H9 (cell line): ENCODE data around the gene SMARCD3. TPM values are rescaled to one million over a fixed set of nuclear protein-coding genes. Genes with fewer than 3 reads are reported as not detected.

ENCODE experiments used
- DNase-seq: peaks from one replicate; pipeline ENCODE4 v3.0.0-alpha.2; 2017
- H2AFZ ChIP-seq: one replicate; pipeline ENCODE4 v1.6.1; 2013; ENCODE audit warnings: mild to moderate bottlenecking, low read length, control low read depth, moderate library complexity
- H2AK5ac ChIP-seq: 2 replicates; pipeline ENCODE4 v1.6.1; 2013; ENCODE audit warnings: low read length, control low read depth, mixed read lengths; ENCODE audit not compliant: insufficient read length
- H2BK120ac ChIP-seq: one replicate; pipeline ENCODE4 v1.6.1; 2013; ENCODE audit warnings: low read depth, mild to moderate bottlenecking, low read length, control low read depth, inconsistent platforms; ENCODE audit not compliant: poor library complexity, severe bottlenecking
- H2BK12ac ChIP-seq: 2 replicates; pipeline ENCODE4 v1.6.1; 2013; ENCODE audit warnings: low read length, control low read depth, mixed read lengths, low read depth; ENCODE audit not compliant: insufficient read length
- H2BK15ac ChIP-seq: 2 replicates; pipeline ENCODE4 v1.6.1; 2013; ENCODE audit warnings: low read depth, low read length, control low read depth
- H2BK20ac ChIP-seq: one replicate; pipeline ENCODE4 v1.6.1; 2013; ENCODE audit warnings: low read depth, mild to moderate bottlenecking, low read length, control low read depth, inconsistent platforms; ENCODE audit not compliant: poor library complexity, severe bottlenecking
- H2BK5ac ChIP-seq: 2 replicates; pipeline ENCODE4 v1.6.1; 2013; ENCODE audit warnings: low read length, control low read depth, mixed read lengths; ENCODE audit not compliant: insufficient read length
- H3K14ac ChIP-seq: 2 replicates; pipeline ENCODE4 v1.6.1; 2013; ENCODE audit warnings: low read length, control low read depth; ENCODE audit not compliant: insufficient read depth
- H3K18ac ChIP-seq: 2 replicates; pipeline ENCODE4 v1.6.1; 2013; ENCODE audit warnings: low read depth, mild to moderate bottlenecking, mixed read lengths, low read length, control low read depth; ENCODE audit not compliant: insufficient read length
- H3K23ac ChIP-seq: 2 replicates; pipeline ENCODE4 v1.6.1; 2013; ENCODE audit warnings: low read length, control low read depth, mixed read lengths, low read depth; ENCODE audit not compliant: insufficient read length
- H3K23me2 ChIP-seq: 2 replicates; pipeline ENCODE4 v1.6.1; 2013; ENCODE audit warnings: low read depth, mild to moderate bottlenecking, mixed read lengths, low read length, control low read depth; ENCODE audit not compliant: insufficient read length, poor library complexity, severe bottlenecking
- H3K27ac ChIP-seq: 2 replicates; pipeline ENCODE4 v1.5.1; 2013; ENCODE audit warnings: low read length, control low read depth, mixed read lengths, low read depth; ENCODE audit not compliant: insufficient read length
- H3K27me3 ChIP-seq: 2 replicates; pipeline ENCODE4 v1.6.1; 2013; ENCODE audit warnings: low read length, control low read depth, inconsistent platforms; ENCODE audit not compliant: insufficient read depth
- H3K4ac ChIP-seq: 2 replicates; pipeline ENCODE4 v1.6.1; 2013; ENCODE audit warnings: low read depth, mild to moderate bottlenecking, control low read depth, inconsistent platforms, low read length, moderate library complexity
- H3K4me1 ChIP-seq: 2 replicates; pipeline ENCODE4 v1.6.1; 2013; ENCODE audit warnings: low read length, control low read depth, inconsistent platforms; ENCODE audit not compliant: insufficient read depth
- H3K4me2 ChIP-seq: 2 replicates; pipeline ENCODE4 v1.6.1; 2013; ENCODE audit warnings: low read length, control low read depth, mixed read lengths; ENCODE audit not compliant: insufficient read length, insufficient read depth
- H3K56ac ChIP-seq: 2 replicates; pipeline ENCODE4 v1.6.1; 2013; ENCODE audit warnings: low read depth, mild to moderate bottlenecking, mixed read lengths, low read length, control low read depth; ENCODE audit not compliant: insufficient read length
- H3K79me1 ChIP-seq: 2 replicates; pipeline ENCODE4 v1.6.1; 2013; ENCODE audit warnings: low read depth, mild to moderate bottlenecking, moderate library complexity, low read length, control low read depth, inconsistent platforms; ENCODE audit not compliant: insufficient read depth, poor library complexity, severe bottlenecking
- H3K79me2 ChIP-seq: 2 replicates; pipeline ENCODE4 v1.6.1; 2013; ENCODE audit warnings: low read length, control low read depth, inconsistent platforms; ENCODE audit not compliant: insufficient read depth
- H3K9ac ChIP-seq: 2 replicates; pipeline ENCODE4 v1.6.1; 2013; ENCODE audit warnings: low read length, control low read depth, mixed read lengths; ENCODE audit not compliant: insufficient read length; ENCODE audit errors: extremely low read depth
- H3K9me3 ChIP-seq: one replicate; pipeline ENCODE4 v1.6.1; 2013; ENCODE audit warnings: low read depth, low read length, inconsistent platforms; ENCODE audit not compliant: control insufficient read depth
- H3T11ph ChIP-seq: one replicate; pipeline ENCODE4 v1.6.1; 2013; ENCODE audit warnings: mild to moderate bottlenecking, low read length, control low read depth, inconsistent platforms
- H4K20me1 ChIP-seq: one replicate; pipeline ENCODE4 v1.6.1; 2013; ENCODE audit not compliant: control insufficient read depth, insufficient read length, insufficient read depth
- H4K5ac ChIP-seq: 2 replicates; pipeline ENCODE4 v1.6.1; 2013; ENCODE audit warnings: low read depth, mild to moderate bottlenecking, mixed read lengths, low read length, control low read depth; ENCODE audit not compliant: insufficient read length
- H4K8ac ChIP-seq: replicated peaks from 2 replicates; pipeline ENCODE4 v1.6.1; 2013; ENCODE audit warnings: low read length, control low read depth, mixed read lengths, low read depth; ENCODE audit not compliant: insufficient read length
- H4K91ac ChIP-seq: 2 replicates; pipeline ENCODE4 v1.6.1; 2013; ENCODE audit warnings: low read depth, mild to moderate bottlenecking, moderate library complexity, mixed read lengths, low read length, control low read depth; ENCODE audit not compliant: insufficient read length
- H3K27ac Mint-ChIP-seq, 3 experiments: 2 replicates in 2 of 3; 3 replicates in 1 of 3; pipeline ENCODE4 v1.8.0; 2020 to 2021; ENCODE audit warnings: mixed read lengths in 3 of 3, mild to moderate bottlenecking in 1 of 3, moderate library complexity in 1 of 3
- H3K27me3 Mint-ChIP-seq: 2 replicates; pipeline ENCODE4 v1.8.0; 2021; ENCODE audit warnings: low read depth, mild to moderate bottlenecking, moderate library complexity, mixed read lengths
- H3K36me3 Mint-ChIP-seq, 3 experiments: 2 replicates in 2 of 3; 3 replicates in 1 of 3; pipeline ENCODE4 v1.8.0; 2020 to 2021; ENCODE audit warnings: low read depth in 3 of 3, mixed read lengths in 3 of 3; ENCODE audit not compliant: insufficient read depth in 1 of 3
- H3K4me1 Mint-ChIP-seq, 2 experiments: 2 replicates each; pipeline ENCODE4 v1.8.0; 2020; ENCODE audit warnings: mixed read lengths in 2 of 2
- H3K4me3 Mint-ChIP-seq, 2 experiments: 2 replicates in 1 of 2; 3 replicates in 1 of 2; pipeline ENCODE4 v1.8.0; 2020 to 2021; ENCODE audit warnings: mild to moderate bottlenecking in 2 of 2, mixed read lengths in 2 of 2, moderate library complexity in 1 of 2
- H3K9me3 Mint-ChIP-seq, 2 experiments: 2 replicates in 1 of 2; 3 replicates in 1 of 2; pipeline ENCODE4 v1.8.0; 2020; ENCODE audit warnings: mild to moderate bottlenecking in 2 of 2, mixed read lengths in 2 of 2, moderate library complexity in 1 of 2
- CTCF ChIP-seq: fragments of 200-600 bp; sonication (generic); conservative IDR thresholded peaks from 3 replicates; pipeline ENCODE4 v1.8.0; 2021; ENCODE audit warnings: antibody characterized with exemption, mild to moderate bottlenecking
- WGBS: extraction: QIAGEN DNeasy Blood & Tissue Kit; methylation state at CpG from one replicate; pipeline ENCODE4 v1.1.7; 2013; ENCODE audit warnings: missing lambda C conversion rate, low lambda C conversion rate, mixed read lengths; ENCODE audit not compliant: insufficient read length; ENCODE audit errors: extremely low coverage; 5-methylcytosine and 5-hydroxymethylcytosine counted together
- total RNA-seq: library from RNA; stranded (reverse); gene quantifications from 2 replicates; pipeline ENCODE4 v1.2.1, GENCODE V29; 2021

SMARCD3 gene
- total RNA-seq, 1 experiment from 2014 or later: 5.0 TPM

DNA sequence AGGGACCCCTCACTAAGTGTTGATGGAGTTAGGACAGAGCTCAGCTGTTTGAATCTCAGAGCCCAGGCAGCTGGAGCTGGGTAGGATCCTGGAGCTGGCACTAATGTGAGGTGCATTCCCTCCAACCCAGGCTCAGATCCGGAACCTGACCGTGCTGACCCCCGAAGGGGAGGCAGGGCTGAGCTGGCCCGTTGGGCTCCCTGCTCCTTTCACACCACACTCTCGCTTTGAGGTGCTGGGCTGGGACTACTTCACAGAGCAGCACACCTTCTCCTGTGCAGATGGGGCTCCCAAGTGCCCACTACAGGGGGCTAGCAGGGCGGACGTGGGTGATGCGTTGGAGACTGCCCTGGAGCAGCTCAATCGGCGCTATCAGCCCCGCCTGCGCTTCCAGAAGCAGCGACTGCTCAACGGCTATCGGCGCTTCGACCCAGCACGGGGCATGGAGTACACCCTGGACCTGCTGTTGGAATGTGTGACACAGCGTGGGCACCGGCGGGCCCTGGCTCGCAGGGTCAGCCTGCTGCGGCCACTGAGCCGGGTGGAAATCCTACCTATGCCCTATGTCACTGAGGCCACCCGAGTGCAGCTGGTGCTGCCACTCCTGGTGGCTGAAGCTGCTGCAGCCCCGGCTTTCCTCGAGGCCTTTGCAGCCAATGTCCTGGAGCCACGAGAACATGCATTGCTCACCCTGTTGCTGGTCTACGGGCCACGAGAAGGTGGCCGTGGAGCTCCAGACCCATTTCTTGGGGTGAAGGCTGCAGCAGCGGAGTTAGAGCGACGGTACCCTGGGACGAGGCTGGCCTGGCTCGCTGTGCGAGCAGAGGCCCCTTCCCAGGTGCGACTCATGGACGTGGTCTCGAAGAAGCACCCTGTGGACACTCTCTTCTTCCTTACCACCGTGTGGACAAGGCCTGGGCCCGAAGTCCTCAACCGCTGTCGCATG, 11.0 kb downstream of the SMARCD3 start:
- H4K20me1 ChIP-seq: no peaks in the 10 kb centered on the region
- DNase-seq: no peak

More for the DNA sequence above, 11.0 kb downstream of the SMARCD3 start:
- Mint-ChIP-seq H3K9me3 (no peaks in the 10 kb centered on the region), H3K4me1 (peaks cover 10 to 11% of the 10 kb centered on the region in 2 experiments), H3K36me3 (peaks cover 4 to 27% (median 19%) of the 10 kb centered on the region in 3 experiments; a peak in 6 of 7 replicates), H3K4me3 (no peak overlapping the region; a peak in 1 of 5 replicates), H3K27me3 (peaks cover 3% of the 10 kb centered on the region; the same call in 1 of the 2 replicates), H3K27ac (no peak overlapping the region)
- Histone ChIP-seq H3K23ac (no peak overlapping the region), H3K4me1 (no peaks in the 10 kb centered on the region), H3K79me2 (peaks cover 6% of the 10 kb centered on the region; the same call in 1 of the 2 replicates), H4K91ac (no peak overlapping the region), H3K79me1 (no peaks in the 10 kb centered on the region), H2BK5ac (no peak overlapping the region), H3K4me2 (no peak overlapping the region), H2BK15ac (no peak overlapping the region), H3K9me3 (no peaks in the 10 kb centered on the region), H4K5ac (no peak overlapping the region), H4K8ac (no peak overlapping the region), H2AFZ (no peak overlapping the region), H3K23me2 (peaks cover 6% of the 10 kb centered on the region), H3T11ph (no peak overlapping the region), H2AK5ac (no peak overlapping the region), H3K27me3 (no peaks in the 10 kb centered on the region), H3K56ac (no peak overlapping the region), H2BK120ac (no peak overlapping the region), H2BK20ac (no peak overlapping the region), H3K27ac (no peak overlapping the region), H3K4ac (no peak overlapping the region), H3K14ac (no peak overlapping the region), H3K18ac (no peak overlapping the region), H3K9ac (no peak overlapping the region), H2BK12ac (no peak overlapping the region)
- no CpG with 5 or more reads among the region's 44 CpGs for whole genome bisulfite sequencing
- no peak for TF ChIP-seq CTCF
